H9 (cell line): ENCODE measurements around the gene SPTBN4. TPM values are rescaled to one million over a fixed set of nuclear protein-coding genes. Genes with fewer than 3 reads are reported as not detected.
A peak's percentile ranks its signal among the peaks of the same experiment; 100 is the strongest.

Experiments used
- DNase-seq: peaks from one replicate; pipeline ENCODE4 v3.0.0-alpha.2; 2017
- H2AFZ ChIP-seq: one replicate; pipeline ENCODE4 v1.6.1; 2013; ENCODE audit warnings: mild to moderate bottlenecking, low read length, control low read depth, moderate library complexity
- H2AK5ac ChIP-seq: 2 replicates; pipeline ENCODE4 v1.6.1; 2013; ENCODE audit warnings: low read length, control low read depth, mixed read lengths; ENCODE audit not compliant: insufficient read length
- H2BK120ac ChIP-seq: one replicate; pipeline ENCODE4 v1.6.1; 2013; ENCODE audit warnings: low read depth, mild to moderate bottlenecking, low read length, control low read depth, inconsistent platforms; ENCODE audit not compliant: poor library complexity, severe bottlenecking
- H2BK12ac ChIP-seq: 2 replicates; pipeline ENCODE4 v1.6.1; 2013; ENCODE audit warnings: low read length, control low read depth, mixed read lengths, low read depth; ENCODE audit not compliant: insufficient read length
- H2BK15ac ChIP-seq: 2 replicates; pipeline ENCODE4 v1.6.1; 2013; ENCODE audit warnings: low read depth, low read length, control low read depth
- H2BK20ac ChIP-seq: one replicate; pipeline ENCODE4 v1.6.1; 2013; ENCODE audit warnings: low read depth, mild to moderate bottlenecking, low read length, control low read depth, inconsistent platforms; ENCODE audit not compliant: poor library complexity, severe bottlenecking
- H2BK5ac ChIP-seq: 2 replicates; pipeline ENCODE4 v1.6.1; 2013; ENCODE audit warnings: low read length, control low read depth, mixed read lengths; ENCODE audit not compliant: insufficient read length
- H3K14ac ChIP-seq: 2 replicates; pipeline ENCODE4 v1.6.1; 2013; ENCODE audit warnings: low read length, control low read depth; ENCODE audit not compliant: insufficient read depth
- H3K18ac ChIP-seq: 2 replicates; pipeline ENCODE4 v1.6.1; 2013; ENCODE audit warnings: low read depth, mild to moderate bottlenecking, mixed read lengths, low read length, control low read depth; ENCODE audit not compliant: insufficient read length
- H3K23ac ChIP-seq: 2 replicates; pipeline ENCODE4 v1.6.1; 2013; ENCODE audit warnings: low read length, control low read depth, mixed read lengths, low read depth; ENCODE audit not compliant: insufficient read length
- H3K23me2 ChIP-seq: 2 replicates; pipeline ENCODE4 v1.6.1; 2013; ENCODE audit warnings: low read depth, mild to moderate bottlenecking, mixed read lengths, low read length, control low read depth; ENCODE audit not compliant: insufficient read length, poor library complexity, severe bottlenecking
- H3K27ac ChIP-seq: 2 replicates; pipeline ENCODE4 v1.5.1; 2013; ENCODE audit warnings: low read length, control low read depth, mixed read lengths, low read depth; ENCODE audit not compliant: insufficient read length
- H3K27me3 ChIP-seq: 2 replicates; pipeline ENCODE4 v1.6.1; 2013; ENCODE audit warnings: low read length, control low read depth, inconsistent platforms; ENCODE audit not compliant: insufficient read depth
- H3K4ac ChIP-seq: 2 replicates; pipeline ENCODE4 v1.6.1; 2013; ENCODE audit warnings: low read depth, mild to moderate bottlenecking, control low read depth, inconsistent platforms, low read length, moderate library complexity
- H3K4me1 ChIP-seq: 2 replicates; pipeline ENCODE4 v1.6.1; 2013; ENCODE audit warnings: low read length, control low read depth, inconsistent platforms; ENCODE audit not compliant: insufficient read depth
- H3K4me2 ChIP-seq: 2 replicates; pipeline ENCODE4 v1.6.1; 2013; ENCODE audit warnings: low read length, control low read depth, mixed read lengths; ENCODE audit not compliant: insufficient read length, insufficient read depth
- H3K56ac ChIP-seq: 2 replicates; pipeline ENCODE4 v1.6.1; 2013; ENCODE audit warnings: low read depth, mild to moderate bottlenecking, mixed read lengths, low read length, control low read depth; ENCODE audit not compliant: insufficient read length
- H3K79me1 ChIP-seq: 2 replicates; pipeline ENCODE4 v1.6.1; 2013; ENCODE audit warnings: low read depth, mild to moderate bottlenecking, moderate library complexity, low read length, control low read depth, inconsistent platforms; ENCODE audit not compliant: insufficient read depth, poor library complexity, severe bottlenecking
- H3K79me2 ChIP-seq: 2 replicates; pipeline ENCODE4 v1.6.1; 2013; ENCODE audit warnings: low read length, control low read depth, inconsistent platforms; ENCODE audit not compliant: insufficient read depth
- H3K9ac ChIP-seq: 2 replicates; pipeline ENCODE4 v1.6.1; 2013; ENCODE audit warnings: low read length, control low read depth, mixed read lengths; ENCODE audit not compliant: insufficient read length; ENCODE audit errors: extremely low read depth
- H3K9me3 ChIP-seq: one replicate; pipeline ENCODE4 v1.6.1; 2013; ENCODE audit warnings: low read depth, low read length, inconsistent platforms; ENCODE audit not compliant: control insufficient read depth
- H3T11ph ChIP-seq: one replicate; pipeline ENCODE4 v1.6.1; 2013; ENCODE audit warnings: mild to moderate bottlenecking, low read length, control low read depth, inconsistent platforms
- H4K20me1 ChIP-seq: one replicate; pipeline ENCODE4 v1.6.1; 2013; ENCODE audit not compliant: control insufficient read depth, insufficient read length, insufficient read depth
- H4K5ac ChIP-seq: 2 replicates; pipeline ENCODE4 v1.6.1; 2013; ENCODE audit warnings: low read depth, mild to moderate bottlenecking, mixed read lengths, low read length, control low read depth; ENCODE audit not compliant: insufficient read length
- H4K8ac ChIP-seq: replicated peaks from 2 replicates; pipeline ENCODE4 v1.6.1; 2013; ENCODE audit warnings: low read length, control low read depth, mixed read lengths, low read depth; ENCODE audit not compliant: insufficient read length
- H4K91ac ChIP-seq: 2 replicates; pipeline ENCODE4 v1.6.1; 2013; ENCODE audit warnings: low read depth, mild to moderate bottlenecking, moderate library complexity, mixed read lengths, low read length, control low read depth; ENCODE audit not compliant: insufficient read length
- H3K27ac Mint-ChIP-seq, 3 experiments: 2 replicates in 2 of 3; 3 replicates in 1 of 3; pipeline ENCODE4 v1.8.0; 2020 to 2021; ENCODE audit warnings: mixed read lengths in 3 of 3, mild to moderate bottlenecking in 1 of 3, moderate library complexity in 1 of 3
- H3K27me3 Mint-ChIP-seq: 2 replicates; pipeline ENCODE4 v1.8.0; 2021; ENCODE audit warnings: low read depth, mild to moderate bottlenecking, moderate library complexity, mixed read lengths
- H3K36me3 Mint-ChIP-seq, 3 experiments: 2 replicates in 2 of 3; 3 replicates in 1 of 3; pipeline ENCODE4 v1.8.0; 2020 to 2021; ENCODE audit warnings: low read depth in 3 of 3, mixed read lengths in 3 of 3; ENCODE audit not compliant: insufficient read depth in 1 of 3
- H3K4me1 Mint-ChIP-seq, 2 experiments: 2 replicates each; pipeline ENCODE4 v1.8.0; 2020; ENCODE audit warnings: mixed read lengths in 2 of 2
- H3K4me3 Mint-ChIP-seq, 2 experiments: 2 replicates in 1 of 2; 3 replicates in 1 of 2; pipeline ENCODE4 v1.8.0; 2020 to 2021; ENCODE audit warnings: mild to moderate bottlenecking in 2 of 2, mixed read lengths in 2 of 2, moderate library complexity in 1 of 2
- H3K9me3 Mint-ChIP-seq, 2 experiments: 2 replicates in 1 of 2; 3 replicates in 1 of 2; pipeline ENCODE4 v1.8.0; 2020; ENCODE audit warnings: mild to moderate bottlenecking in 2 of 2, mixed read lengths in 2 of 2, moderate library complexity in 1 of 2
- WGBS: extraction: QIAGEN DNeasy Blood & Tissue Kit; methylation state at CpG from one replicate; pipeline ENCODE4 v1.1.7; 2013; ENCODE audit warnings: missing lambda C conversion rate, low lambda C conversion rate, mixed read lengths; ENCODE audit not compliant: insufficient read length; ENCODE audit errors: extremely low coverage; 5-methylcytosine and 5-hydroxymethylcytosine counted together
- total RNA-seq: library from RNA; stranded (reverse); gene quantifications from 2 replicates; pipeline ENCODE4 v1.2.1, GENCODE V29; 2021
- TF ChIP-seq, protein P1 (sequence below): fragments of 200-600 bp; sonication (generic); conservative IDR thresholded peaks from 3 replicates; pipeline ENCODE4 v1.8.0; 2021; ENCODE audit warnings: antibody characterized with exemption, mild to moderate bottlenecking

SPTBN4 gene
- total RNA-seq, 1 experiment from 2014 or later: 2.9 TPM

DNA sequence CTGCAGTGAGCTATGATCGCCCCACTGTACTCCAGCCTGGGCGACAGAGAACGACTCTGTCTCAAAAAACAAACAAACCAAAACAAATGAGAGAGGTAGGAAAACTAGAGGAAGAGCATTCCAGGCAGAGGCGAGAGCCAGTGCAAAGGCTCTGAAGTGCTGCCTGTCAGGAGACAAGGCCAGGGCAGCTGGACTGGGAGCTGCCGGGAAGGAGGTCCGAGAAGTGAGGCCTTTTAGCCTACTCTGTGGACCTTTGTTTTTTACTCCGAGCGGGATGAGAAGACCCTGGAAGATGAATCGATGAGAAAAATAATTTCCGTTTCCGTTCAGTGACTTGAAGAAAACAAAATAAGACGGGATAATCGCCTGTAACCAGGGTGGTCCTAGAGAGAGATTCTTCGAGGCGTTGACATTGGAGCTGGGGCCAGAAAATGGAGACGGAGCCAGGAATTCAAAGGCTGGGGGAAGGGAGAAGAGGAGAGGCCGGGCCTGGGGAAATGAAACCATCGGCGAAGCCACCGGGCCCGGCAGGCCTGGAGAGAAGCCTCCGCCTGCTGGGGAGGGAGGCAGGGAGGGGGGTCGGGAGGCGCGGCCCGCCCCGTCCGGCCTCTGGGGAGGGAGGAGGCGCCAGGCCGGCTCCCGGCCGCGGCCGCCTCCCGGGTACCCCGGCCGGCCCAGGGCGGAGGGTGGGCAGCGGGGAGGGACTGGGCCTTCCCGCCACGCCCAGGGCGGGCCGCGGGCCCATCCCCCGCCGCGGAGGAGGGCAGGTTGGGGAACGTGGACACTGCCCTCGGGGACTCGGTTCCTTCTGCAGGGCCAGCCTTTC is 33.2 kb upstream of the SPTBN4 start:
- DNase-seq: peak; percentile 85
- peak overlapping the region; percentile 96 for H2BK12ac ChIP-seq
- no peaks in the 10 kb centered on the region for H3K79me1 ChIP-seq
- peaks cover 5% of the 10 kb centered on the region for H3K23me2 ChIP-seq
- peaks cover 2 to 4% of the 10 kb centered on the region in 2 experiments; a peak in 3 of 5 replicates for H3K9me3 Mint-ChIP-seq
- no peak overlapping the region for H4K5ac ChIP-seq
- peak overlapping the region; percentile 57 for H2AFZ ChIP-seq
- peak overlapping the region; percentile 96 for H3K27ac ChIP-seq
- peak overlapping the region; percentile 61 for H4K91ac ChIP-seq
- no peaks in the 10 kb centered on the region for H3K79me2 ChIP-seq
- no CpG with 5 or more reads among the region's 50 CpGs for WGBS
- H3K9ac ChIP-seq: peak overlapping the region; percentile 86
- no peak overlapping the region for H2BK15ac ChIP-seq
- peak overlapping the region; percentile 92 for H3K4me2 ChIP-seq
- peaks cover 0 to 1% (median 0%) of the 10 kb centered on the region in 3 experiments; a peak in 2 of 7 replicates for H3K36me3 Mint-ChIP-seq
- TF ChIP-seq, protein P1, sequence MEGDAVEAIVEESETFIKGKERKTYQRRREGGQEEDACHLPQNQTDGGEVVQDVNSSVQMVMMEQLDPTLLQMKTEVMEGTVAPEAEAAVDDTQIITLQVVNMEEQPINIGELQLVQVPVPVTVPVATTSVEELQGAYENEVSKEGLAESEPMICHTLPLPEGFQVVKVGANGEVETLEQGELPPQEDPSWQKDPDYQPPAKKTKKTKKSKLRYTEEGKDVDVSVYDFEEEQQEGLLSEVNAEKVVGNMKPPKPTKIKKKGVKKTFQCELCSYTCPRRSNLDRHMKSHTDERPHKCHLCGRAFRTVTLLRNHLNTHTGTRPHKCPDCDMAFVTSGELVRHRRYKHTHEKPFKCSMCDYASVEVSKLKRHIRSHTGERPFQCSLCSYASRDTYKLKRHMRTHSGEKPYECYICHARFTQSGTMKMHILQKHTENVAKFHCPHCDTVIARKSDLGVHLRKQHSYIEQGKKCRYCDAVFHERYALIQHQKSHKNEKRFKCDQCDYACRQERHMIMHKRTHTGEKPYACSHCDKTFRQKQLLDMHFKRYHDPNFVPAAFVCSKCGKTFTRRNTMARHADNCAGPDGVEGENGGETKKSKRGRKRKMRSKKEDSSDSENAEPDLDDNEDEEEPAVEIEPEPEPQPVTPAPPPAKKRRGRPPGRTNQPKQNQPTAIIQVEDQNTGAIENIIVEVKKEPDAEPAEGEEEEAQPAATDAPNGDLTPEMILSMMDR: no peak
- no peak overlapping the region for H3K56ac ChIP-seq
- peak overlapping the region; percentile 69 for H2BK5ac ChIP-seq
- H3K27me3 Mint-ChIP-seq: no peaks in the 10 kb centered on the region
- H3T11ph ChIP-seq: peak overlapping the region; percentile 96
- no peaks in the 10 kb centered on the region for H3K27me3 ChIP-seq
- H2BK120ac ChIP-seq: peak overlapping the region; percentile 75
- no peak overlapping the region for H4K8ac ChIP-seq
- H2BK20ac ChIP-seq: no peak overlapping the region
- no peak overlapping the region for H3K23ac ChIP-seq
- no peak overlapping the region for H2AK5ac ChIP-seq
- H3K9me3 ChIP-seq: no peaks in the 10 kb centered on the region
- H3K18ac ChIP-seq: peak overlapping the region; percentile 94
- H4K20me1 ChIP-seq: no peaks in the 10 kb centered on the region
- H3K4me3 Mint-ChIP-seq: peak overlapping the region; percentile 68 to 77
- peaks cover 9 to 21% of the 10 kb centered on the region in 2 experiments for H3K4me1 Mint-ChIP-seq
- H3K4ac ChIP-seq: no peak overlapping the region; the same call in 1 of the 2 replicates
- peak overlapping the region; percentile 91; the same call in 1 of the 2 replicates for H3K14ac ChIP-seq
- H3K27ac Mint-ChIP-seq: peak overlapping the region; percentile 95 to 99 (median 99)
- no peaks in the 10 kb centered on the region for H3K4me1 ChIP-seq
